Right lobe of liver (tissue), 4 donors: ENCODE measurements around the gene RAB40A.

Source experiments
- POLR2A ChIP-seq: fragments of 450-650 bp; IDR thresholded peaks from one replicate; pipeline ENCODE4 v1.6.1; 2017; ENCODE audit warnings: antibody characterized with exemption, mild to moderate bottlenecking
- TF ChIP-seq, protein P1 (sequence below), 4 donors: fragments of 200-600 bp in 3 of 4; fragments of 450-650 bp in 1 of 4; IDR thresholded peaks; one replicate each; pipeline versions ENCODE4 v1.5.1 to v1.8.0; 2016 to 2022; ENCODE audit warnings: antibody characterized with exemption in 4 of 4, mild to moderate bottlenecking in 2 of 4
- donor health status: DM: no; HTN: no; CAD: no.
- donor health status: DM: no; HTN: no; CAD: no.
- donor health status: DM: no; HTN: yes; CAD: no.

DNA sequence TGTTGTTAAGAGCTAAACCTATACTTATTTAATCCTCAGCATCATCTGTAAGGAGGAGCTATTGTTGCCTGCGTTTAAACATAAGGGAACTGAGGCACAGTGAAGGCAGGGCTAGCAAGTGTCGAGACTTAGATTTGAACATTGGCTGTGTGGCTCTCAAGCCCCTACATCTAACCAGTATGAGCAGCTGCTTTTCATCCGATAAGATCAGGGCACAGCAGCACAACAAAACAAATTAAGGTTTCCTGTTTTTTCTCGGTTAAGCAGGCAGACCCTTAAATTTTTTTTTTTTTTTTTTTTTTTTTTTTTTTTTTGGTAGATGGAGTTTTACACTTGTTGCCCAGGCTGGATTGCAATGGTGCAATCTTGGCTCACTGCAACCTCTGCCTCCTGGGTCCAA, 35.6 kb downstream of the RAB40A start:
- TF ChIP-seq, protein P1, sequence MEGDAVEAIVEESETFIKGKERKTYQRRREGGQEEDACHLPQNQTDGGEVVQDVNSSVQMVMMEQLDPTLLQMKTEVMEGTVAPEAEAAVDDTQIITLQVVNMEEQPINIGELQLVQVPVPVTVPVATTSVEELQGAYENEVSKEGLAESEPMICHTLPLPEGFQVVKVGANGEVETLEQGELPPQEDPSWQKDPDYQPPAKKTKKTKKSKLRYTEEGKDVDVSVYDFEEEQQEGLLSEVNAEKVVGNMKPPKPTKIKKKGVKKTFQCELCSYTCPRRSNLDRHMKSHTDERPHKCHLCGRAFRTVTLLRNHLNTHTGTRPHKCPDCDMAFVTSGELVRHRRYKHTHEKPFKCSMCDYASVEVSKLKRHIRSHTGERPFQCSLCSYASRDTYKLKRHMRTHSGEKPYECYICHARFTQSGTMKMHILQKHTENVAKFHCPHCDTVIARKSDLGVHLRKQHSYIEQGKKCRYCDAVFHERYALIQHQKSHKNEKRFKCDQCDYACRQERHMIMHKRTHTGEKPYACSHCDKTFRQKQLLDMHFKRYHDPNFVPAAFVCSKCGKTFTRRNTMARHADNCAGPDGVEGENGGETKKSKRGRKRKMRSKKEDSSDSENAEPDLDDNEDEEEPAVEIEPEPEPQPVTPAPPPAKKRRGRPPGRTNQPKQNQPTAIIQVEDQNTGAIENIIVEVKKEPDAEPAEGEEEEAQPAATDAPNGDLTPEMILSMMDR (IDR thresholded peaks at IDR 0.05) = no peak
- TF ChIP-seq POLR2A = no peak
